Measurements from ENCODE around the gene GSTO2. TPM values are rescaled to one million over a fixed set of nuclear protein-coding genes. Genes with fewer than 3 reads are reported as not detected.

GSTO2 gene
- total RNA-seq, 1 experiment from 2014 or later: 1.1 TPM

DNA sequence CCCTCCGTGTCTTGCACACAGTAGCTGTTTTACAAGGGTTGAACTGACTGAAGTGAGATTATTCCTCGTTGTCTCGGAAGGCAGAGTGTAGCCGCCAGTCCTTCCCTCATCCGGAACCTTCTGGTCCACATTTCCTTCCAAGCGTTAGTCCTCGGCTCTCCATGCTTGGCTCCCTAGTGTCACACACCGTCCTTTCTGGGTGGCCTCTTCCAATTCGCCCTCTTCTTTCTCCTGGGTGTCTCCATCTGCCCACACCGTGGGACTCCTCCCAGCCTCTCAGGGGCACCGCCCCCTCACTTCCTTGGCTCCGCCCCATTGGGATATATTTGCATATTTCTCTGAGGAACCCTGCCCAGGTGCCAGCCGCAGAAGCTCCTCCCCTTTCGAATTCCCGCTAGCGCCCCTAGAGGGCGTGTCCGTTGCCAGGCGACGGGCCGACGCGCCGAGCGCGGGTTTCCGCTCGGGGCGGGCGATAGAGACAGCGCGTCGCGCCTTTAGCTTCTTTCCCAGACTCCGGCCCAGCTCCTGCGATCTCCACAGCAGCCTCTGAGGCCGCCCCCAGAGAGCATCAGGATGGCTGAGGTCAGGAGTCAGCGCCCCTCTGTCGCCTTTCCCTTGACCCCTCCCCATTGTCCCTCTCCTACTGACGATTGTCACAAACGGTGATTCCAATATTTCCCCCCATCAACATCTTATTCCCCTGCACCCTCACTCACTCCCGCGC, 84.5 kb downstream of the GSTO2 start, which contains the start of gene CFAP58:
Gene CFAP58 (plus strand): TSS at position 509 of the 724 bp plus-strand sequence. CDS start 65 bp downstream, at position 574.
- Histone ChIP-seq H3K4me3 (ENCODE audit: low read depth, low read length) (peak within 1 kb of the TSS; percentile 27), H3K4me1 (peaks cover 7% of the 10 kb centered on the region; the same call in 1 of the 2 replicates), H3K9me3 (no peaks in the 10 kb centered on the region), H3K36me3 (ENCODE audit: control insufficient read depth, insufficient read depth, low read length) (no peaks in the 10 kb centered on the region), H3K27me3 (replicated peaks; ENCODE audit: control insufficient read depth, insufficient read depth, low read length) (no peaks in the 10 kb centered on the region; the same call in 1 of the 2 replicates)
- TF ChIP-seq, protein P1, sequence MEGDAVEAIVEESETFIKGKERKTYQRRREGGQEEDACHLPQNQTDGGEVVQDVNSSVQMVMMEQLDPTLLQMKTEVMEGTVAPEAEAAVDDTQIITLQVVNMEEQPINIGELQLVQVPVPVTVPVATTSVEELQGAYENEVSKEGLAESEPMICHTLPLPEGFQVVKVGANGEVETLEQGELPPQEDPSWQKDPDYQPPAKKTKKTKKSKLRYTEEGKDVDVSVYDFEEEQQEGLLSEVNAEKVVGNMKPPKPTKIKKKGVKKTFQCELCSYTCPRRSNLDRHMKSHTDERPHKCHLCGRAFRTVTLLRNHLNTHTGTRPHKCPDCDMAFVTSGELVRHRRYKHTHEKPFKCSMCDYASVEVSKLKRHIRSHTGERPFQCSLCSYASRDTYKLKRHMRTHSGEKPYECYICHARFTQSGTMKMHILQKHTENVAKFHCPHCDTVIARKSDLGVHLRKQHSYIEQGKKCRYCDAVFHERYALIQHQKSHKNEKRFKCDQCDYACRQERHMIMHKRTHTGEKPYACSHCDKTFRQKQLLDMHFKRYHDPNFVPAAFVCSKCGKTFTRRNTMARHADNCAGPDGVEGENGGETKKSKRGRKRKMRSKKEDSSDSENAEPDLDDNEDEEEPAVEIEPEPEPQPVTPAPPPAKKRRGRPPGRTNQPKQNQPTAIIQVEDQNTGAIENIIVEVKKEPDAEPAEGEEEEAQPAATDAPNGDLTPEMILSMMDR (IDR thresholded peaks at IDR 0.05; ENCODE audit: insufficient read depth in 1 of 2, low read depth in 1 of 2, low read length in 1 of 2, severe bottlenecking in 1 of 2, unreplicated experiment in 1 of 2): peak; percentile 44 to 85
- Mint-ChIP-seq H3K4me1 (ENCODE audit: low read depth, unreplicated experiment) (no peaks in the 10 kb centered on the region), H3K27me3 (ENCODE audit: insufficient read depth, unreplicated experiment) (peaks cover 9% of the 10 kb centered on the region), H3K4me3 (ENCODE audit: unreplicated experiment) (no peak within 1 kb of the TSS), H3K9me3 (ENCODE audit: unreplicated experiment) (no peaks in the 10 kb centered on the region), H3K36me3 (ENCODE audit: insufficient read depth, unreplicated experiment) (no peaks in the 10 kb centered on the region), H3K27ac (ENCODE audit: unreplicated experiment) (no peak within 1 kb of the TSS)
- BruUV-seq (replicated peaks): no TSS peak
- ChIA-PET POLR2A (interaction anchor here (0.6 to 1.3 kb wide), 2 partner anchors 11 to 15 kb away, joined by 3 to 9 read pairs; partner anchors contain the start of gene ITPRIP), CTCF (interaction anchor here (0.7 to 2.3 kb wide), 12 partner anchors 14 to 82 kb away, joined by 3 to 12 read pairs (median 4); partner anchors contain the start of gene ITPRIP)
- intact Hi-C loops (cut with micrococcal nuclease; ENCODE audit: unreplicated experiment): loop anchor here (5.0 kb wide), 1 partner anchor 306 kb away; no protein-coding TSS in a partner anchor
- DNase-seq: peak; percentile 93 to 94

Small RNA genes lying within 50 kb of the gene (microRNA-seq; reads per million reads assigned to microRNA genes)
- gene MIR4482: 3.0 reads per million, percentile 19 among the genes with 10 or more reads in this experiment

Other genes with a start within 250 kb of the GSTO2 start
- 0.45 and 0.49 TPM in 2 replicates for gene COL17A1, start 183.3 kb upstream of the GSTO2 start, total RNA-seq (2022)
- 7.3 and 8.7 TPM in 2 replicates for gene SFR1, start 147.0 kb upstream of the GSTO2 start, total RNA-seq (2022)
- 0.52 and 0.77 TPM in 2 replicates for gene CFAP43, start 36.8 kb upstream of the GSTO2 start, total RNA-seq (2022)
- gene GSTO1, start 14.3 kb upstream of the GSTO2 start, total RNA-seq (2022): 167 and 182 TPM in 2 replicates
- gene ITPRIP, start 69.3 kb downstream of the GSTO2 start, total RNA-seq (2022): 3.1 and 3.4 TPM in 2 replicates
- gene CFAP58, start 84.6 kb downstream of the GSTO2 start, total RNA-seq (2022): not detected in 2 replicates